ENCODE measurements around the gene SLC10A7.

DNA sequence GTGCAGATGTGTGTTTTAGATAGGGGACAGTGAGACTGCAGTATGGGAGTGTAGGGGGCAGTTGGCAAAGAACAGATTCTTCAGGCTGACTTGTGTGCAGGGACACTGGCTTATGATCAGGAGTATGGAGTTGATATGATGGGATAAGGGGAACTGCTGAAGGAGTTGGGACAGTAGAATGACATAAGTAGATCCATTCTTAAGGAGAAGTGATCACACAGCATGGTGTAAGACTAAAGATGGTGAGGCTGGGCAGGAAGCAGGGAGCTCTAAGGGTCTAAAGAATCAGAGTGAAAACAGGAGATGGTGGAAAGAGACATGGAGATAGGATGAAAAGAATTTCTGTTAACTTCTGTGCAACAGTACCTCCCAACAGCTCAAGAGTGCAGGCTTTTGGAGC is 236.7 kb downstream of the SLC10A7 start:
- TF ChIP-seq SP4 (CRISPR knock-in tag; IDR thresholded peaks at IDR 0.05) (no peak), CBX5 (CRISPR knock-in tag; IDR thresholded peaks at IDR 0.05; ENCODE audit: borderline replicate concordance) (no peak), U2AF1 (optimal IDR thresholded peaks at IDR 0.05; ENCODE audit: low read depth, low read length) (no peak), CREB1 (IDR thresholded peaks at IDR 0.05) (no peak), CREB1 (CRISPR knock-in tag; IDR thresholded peaks at IDR 0.05) (no peak), ISX (CRISPR knock-in tag; conservative IDR thresholded peaks at IDR 0.05) (no peak), EZH2 (conservative IDR thresholded peaks at IDR 0.05; ENCODE audit: low read depth, low read length) (no peak), GTF3A (CRISPR knock-in tag; conservative IDR thresholded peaks at IDR 0.05) (no peak)
- TF ChIP-seq, protein P1, sequence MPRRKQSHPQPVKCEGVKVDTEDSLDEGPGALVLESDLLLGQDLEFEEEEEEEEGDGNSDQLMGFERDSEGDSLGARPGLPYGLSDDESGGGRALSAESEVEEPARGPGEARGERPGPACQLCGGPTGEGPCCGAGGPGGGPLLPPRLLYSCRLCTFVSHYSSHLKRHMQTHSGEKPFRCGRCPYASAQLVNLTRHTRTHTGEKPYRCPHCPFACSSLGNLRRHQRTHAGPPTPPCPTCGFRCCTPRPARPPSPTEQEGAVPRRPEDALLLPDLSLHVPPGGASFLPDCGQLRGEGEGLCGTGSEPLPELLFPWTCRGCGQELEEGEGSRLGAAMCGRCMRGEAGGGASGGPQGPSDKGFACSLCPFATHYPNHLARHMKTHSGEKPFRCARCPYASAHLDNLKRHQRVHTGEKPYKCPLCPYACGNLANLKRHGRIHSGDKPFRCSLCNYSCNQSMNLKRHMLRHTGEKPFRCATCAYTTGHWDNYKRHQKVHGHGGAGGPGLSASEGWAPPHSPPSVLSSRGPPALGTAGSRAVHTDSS (CRISPR knock-in tag; conservative IDR thresholded peaks at IDR 0.05): no peak
- TF ChIP-seq, protein P2, sequence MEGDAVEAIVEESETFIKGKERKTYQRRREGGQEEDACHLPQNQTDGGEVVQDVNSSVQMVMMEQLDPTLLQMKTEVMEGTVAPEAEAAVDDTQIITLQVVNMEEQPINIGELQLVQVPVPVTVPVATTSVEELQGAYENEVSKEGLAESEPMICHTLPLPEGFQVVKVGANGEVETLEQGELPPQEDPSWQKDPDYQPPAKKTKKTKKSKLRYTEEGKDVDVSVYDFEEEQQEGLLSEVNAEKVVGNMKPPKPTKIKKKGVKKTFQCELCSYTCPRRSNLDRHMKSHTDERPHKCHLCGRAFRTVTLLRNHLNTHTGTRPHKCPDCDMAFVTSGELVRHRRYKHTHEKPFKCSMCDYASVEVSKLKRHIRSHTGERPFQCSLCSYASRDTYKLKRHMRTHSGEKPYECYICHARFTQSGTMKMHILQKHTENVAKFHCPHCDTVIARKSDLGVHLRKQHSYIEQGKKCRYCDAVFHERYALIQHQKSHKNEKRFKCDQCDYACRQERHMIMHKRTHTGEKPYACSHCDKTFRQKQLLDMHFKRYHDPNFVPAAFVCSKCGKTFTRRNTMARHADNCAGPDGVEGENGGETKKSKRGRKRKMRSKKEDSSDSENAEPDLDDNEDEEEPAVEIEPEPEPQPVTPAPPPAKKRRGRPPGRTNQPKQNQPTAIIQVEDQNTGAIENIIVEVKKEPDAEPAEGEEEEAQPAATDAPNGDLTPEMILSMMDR (CRISPR knock-in tag; IDR thresholded peaks at IDR 0.05): no peak
- TF ChIP-seq, protein P3, sequence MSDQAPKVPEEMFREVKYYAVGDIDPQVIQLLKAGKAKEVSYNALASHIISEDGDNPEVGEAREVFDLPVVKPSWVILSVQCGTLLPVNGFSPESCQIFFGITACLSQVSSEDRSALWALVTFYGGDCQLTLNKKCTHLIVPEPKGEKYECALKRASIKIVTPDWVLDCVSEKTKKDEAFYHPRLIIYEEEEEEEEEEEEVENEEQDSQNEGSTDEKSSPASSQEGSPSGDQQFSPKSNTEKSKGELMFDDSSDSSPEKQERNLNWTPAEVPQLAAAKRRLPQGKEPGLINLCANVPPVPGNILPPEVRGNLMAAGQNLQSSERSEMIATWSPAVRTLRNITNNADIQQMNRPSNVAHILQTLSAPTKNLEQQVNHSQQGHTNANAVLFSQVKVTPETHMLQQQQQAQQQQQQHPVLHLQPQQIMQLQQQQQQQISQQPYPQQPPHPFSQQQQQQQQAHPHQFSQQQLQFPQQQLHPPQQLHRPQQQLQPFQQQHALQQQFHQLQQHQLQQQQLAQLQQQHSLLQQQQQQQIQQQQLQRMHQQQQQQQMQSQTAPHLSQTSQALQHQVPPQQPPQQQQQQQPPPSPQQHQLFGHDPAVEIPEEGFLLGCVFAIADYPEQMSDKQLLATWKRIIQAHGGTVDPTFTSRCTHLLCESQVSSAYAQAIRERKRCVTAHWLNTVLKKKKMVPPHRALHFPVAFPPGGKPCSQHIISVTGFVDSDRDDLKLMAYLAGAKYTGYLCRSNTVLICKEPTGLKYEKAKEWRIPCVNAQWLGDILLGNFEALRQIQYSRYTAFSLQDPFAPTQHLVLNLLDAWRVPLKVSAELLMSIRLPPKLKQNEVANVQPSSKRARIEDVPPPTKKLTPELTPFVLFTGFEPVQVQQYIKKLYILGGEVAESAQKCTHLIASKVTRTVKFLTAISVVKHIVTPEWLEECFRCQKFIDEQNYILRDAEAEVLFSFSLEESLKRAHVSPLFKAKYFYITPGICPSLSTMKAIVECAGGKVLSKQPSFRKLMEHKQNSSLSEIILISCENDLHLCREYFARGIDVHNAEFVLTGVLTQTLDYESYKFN (CRISPR knock-in tag; conservative IDR thresholded peaks at IDR 0.05): no peak

Data from HepG2 (cell line).